Measurements from ENCODE around the gene ACTA2.

The ACTA2 gene

GRCh38 chr10:88957381-88957780 lies 4.8 kb upstream of the ACTA2 start:
- no peak overlapping the region for H3K4me3 ChIP-seq (ENCODE audit: low read length)
- no peak overlapping the region for H3K27ac ChIP-seq (ENCODE audit: low read length)
- peaks cover 6% of the 10 kb centered on the region; the same call in 1 of the 2 replicates for H3F3A ChIP-seq (ENCODE audit: insufficient read depth, low read length)
- no peak for DNase-seq
- H3K4me2 ChIP-seq (ENCODE audit: low read depth, low read length), result no peak overlapping the region
- no peak overlapping the region for H3K9ac ChIP-seq (ENCODE audit: low read length)
- no peaks in the 10 kb centered on the region for H3K9me3 ChIP-seq (replicated peaks; ENCODE audit: insufficient read depth, low read length)
- no peaks in the 10 kb centered on the region for H3K79me2 ChIP-seq (ENCODE audit: low read length)
- peaks cover 90% of the 10 kb centered on the region for H3K27me3 ChIP-seq (replicated peaks; ENCODE audit: insufficient read depth, low read length)
- H3K4me1 ChIP-seq (ENCODE audit: low read length), result peaks cover 10% of the 10 kb centered on the region; the same call in 1 of the 2 replicates
- TF ChIP-seq EZH2phosphoT487 (IDR thresholded peaks at IDR 0.05; ENCODE audit: low read length) (no peak), CTCF (IDR thresholded peaks at IDR 0.05; ENCODE audit: low read length) (no peak), EZH2 (optimal IDR thresholded peaks at IDR 0.05; ENCODE audit: low read depth, low read length) (no peak)
- no peak overlapping the region for H2AFZ ChIP-seq (ENCODE audit: low read length)
- H4K20me1 ChIP-seq (ENCODE audit: insufficient read depth, low read length), result no peaks in the 10 kb centered on the region
- no peaks in the 10 kb centered on the region for H3K9me2 ChIP-seq (replicated peaks; ENCODE audit: insufficient read depth, low read length)
- H3K36me3 ChIP-seq (replicated peaks; ENCODE audit: insufficient read depth, low read length), result no peaks in the 10 kb centered on the region

- Histone ChIP-seq H3K27me3 (replicated peaks; ENCODE audit: insufficient read depth, low read length) (peaks cover 92% of the 10 kb centered on the region), H3F3A (ENCODE audit: insufficient read depth, low read length) (no peaks in the 10 kb centered on the region), H3K79me2 (ENCODE audit: low read length) (no peaks in the 10 kb centered on the region), H3K9me3 (replicated peaks; ENCODE audit: insufficient read depth, low read length) (no peaks in the 10 kb centered on the region), H3K9me2 (replicated peaks; ENCODE audit: insufficient read depth, low read length) (no peaks in the 10 kb centered on the region), H3K4me3 (ENCODE audit: low read length) (no peak overlapping the region), H3K27ac (ENCODE audit: low read length) (no peak overlapping the region), H2AFZ (ENCODE audit: low read length) (no peak overlapping the region), H4K20me1 (ENCODE audit: insufficient read depth, low read length) (no peaks in the 10 kb centered on the region), H3K4me2 (ENCODE audit: low read depth, low read length) (no peak overlapping the region), H3K9ac (ENCODE audit: low read length) (no peak overlapping the region), H3K36me3 (replicated peaks; ENCODE audit: insufficient read depth, low read length) (no peaks in the 10 kb centered on the region), H3K4me1 (ENCODE audit: low read length) (no peaks in the 10 kb centered on the region)
- TF ChIP-seq EZH2 (optimal IDR thresholded peaks at IDR 0.05; ENCODE audit: low read depth, low read length) (no peak), CTCF (IDR thresholded peaks at IDR 0.05; ENCODE audit: low read length) (no peak), EZH2phosphoT487 (IDR thresholded peaks at IDR 0.05; ENCODE audit: low read length) (no peak)
- DNase-seq, result no peak
These were observed 2.0 kb upstream of the ACTA2 start for GRCh38 chr10:88954458-88955083.

DNA sequence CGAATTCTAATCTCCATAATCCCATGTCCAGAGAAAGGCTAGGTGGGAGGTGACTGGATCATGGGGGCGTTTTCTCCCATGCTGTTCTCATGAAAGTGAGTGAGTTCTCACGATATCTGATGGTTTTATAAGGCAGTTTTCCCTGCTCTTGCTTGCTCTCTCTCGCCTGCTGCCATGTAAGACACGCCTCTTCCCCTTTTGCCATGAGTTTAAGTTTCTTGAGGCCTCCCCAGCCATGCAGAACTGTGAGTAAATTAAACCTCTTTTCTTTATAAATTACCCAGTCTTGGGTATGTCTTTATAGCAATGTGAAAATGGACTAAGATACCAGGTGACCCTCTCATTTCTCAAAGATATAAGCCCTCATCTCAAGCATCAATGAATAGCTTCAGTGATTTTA lies 1.1 kb upstream of the ACTA2 start:
- DNase-seq, result no peak
- no peaks in the 10 kb centered on the region for H3K9me2 ChIP-seq (replicated peaks; ENCODE audit: insufficient read depth, low read length)
- no peaks in the 10 kb centered on the region for H3K9me3 ChIP-seq (replicated peaks; ENCODE audit: insufficient read depth, low read length)
- H3K4me2 ChIP-seq (ENCODE audit: low read depth, low read length), result no peak overlapping the region
- H3K4me3 ChIP-seq (ENCODE audit: low read length), result no peak overlapping the region
- TF ChIP-seq CTCF (IDR thresholded peaks at IDR 0.05; ENCODE audit: low read length), result no peak
- no peak for TF ChIP-seq EZH2phosphoT487 (IDR thresholded peaks at IDR 0.05; ENCODE audit: low read length)
- TF ChIP-seq EZH2 (optimal IDR thresholded peaks at IDR 0.05; ENCODE audit: low read depth, low read length), result no peak
- H4K20me1 ChIP-seq (ENCODE audit: insufficient read depth, low read length), result no peaks in the 10 kb centered on the region
- H3K36me3 ChIP-seq (replicated peaks; ENCODE audit: insufficient read depth, low read length), result no peaks in the 10 kb centered on the region
- H3K27ac ChIP-seq (ENCODE audit: low read length), result no peak overlapping the region
- H3K9ac ChIP-seq (ENCODE audit: low read length), result no peak overlapping the region
- no peak overlapping the region for H2AFZ ChIP-seq (ENCODE audit: low read length)
- no peaks in the 10 kb centered on the region for H3K79me2 ChIP-seq (ENCODE audit: low read length)
- peaks cover 92% of the 10 kb centered on the region for H3K27me3 ChIP-seq (replicated peaks; ENCODE audit: insufficient read depth, low read length)
- H3F3A ChIP-seq (ENCODE audit: insufficient read depth, low read length), result no peaks in the 10 kb centered on the region
- no peaks in the 10 kb centered on the region for H3K4me1 ChIP-seq (ENCODE audit: low read length)

Data from MM.1S (cell line).